HepG2 (cell line): ENCODE measurements around the gene MAN2A1. TPM values are rescaled to one million over a fixed set of nuclear protein-coding genes. Genes with fewer than 3 reads are reported as not detected.

ENCODE experiments used
- AKAP8 ChIP-seq: sonication (generic); formaldehyde crosslinking; IDR thresholded peaks from 2 replicates; pipeline ENCODE4 v1.5.1; 2020; ENCODE audit warnings: mild to moderate bottlenecking, missing genetic modification reagents
- CAMTA2 ChIP-seq: sonication (generic); formaldehyde crosslinking; IDR thresholded peaks from 2 replicates; pipeline ENCODE4 v1.4.0; 2020; ENCODE audit warnings: mild to moderate bottlenecking, missing genetic modification reagents, borderline replicate concordance
- CEBPG ChIP-seq: IDR thresholded peaks from 2 replicates; pipeline ENCODE4 v1.6.1; 2016
- HOXA5 ChIP-seq: sonication (generic); formaldehyde crosslinking; IDR thresholded peaks from 2 replicates; pipeline ENCODE4 v1.4.0; 2020; ENCODE audit warnings: missing genetic modification reagents
- IKZF1 ChIP-seq: fragments of 450-650 bp; IDR thresholded peaks from 2 replicates; pipeline ENCODE4 v1.7.1; 2016
- KLF6 ChIP-seq: IDR thresholded peaks from 2 replicates; pipeline ENCODE4 v1.8.0; 2016; ENCODE audit warnings: missing biosample characterization, missing genetic modification reagents
- KMT2B ChIP-seq: IDR thresholded peaks from 2 replicates; pipeline ENCODE4 v1.6.1; 2016; ENCODE audit warnings: missing genetic modification reagents, missing compliant biosample characterization
- ONECUT2 ChIP-seq: sonication (generic); formaldehyde crosslinking; IDR thresholded peaks from 2 replicates; pipeline ENCODE4 v1.4.0; 2020; ENCODE audit warnings: missing genetic modification reagents
- PRMT3 ChIP-seq: sonication (generic); formaldehyde crosslinking; IDR thresholded peaks from 2 replicates; pipeline ENCODE4 v1.8.1; 2022; ENCODE audit warnings: low read depth, mild to moderate bottlenecking, moderate library complexity, missing genetic modification reagents, borderline replicate concordance
- RBAK ChIP-seq: sonication (generic); formaldehyde crosslinking; IDR thresholded peaks from 2 replicates; pipeline ENCODE4 v1.5.1; 2020; ENCODE audit warnings: mild to moderate bottlenecking, missing genetic modification reagents
- REPIN1 ChIP-seq: sonication (generic); formaldehyde crosslinking; IDR thresholded peaks from 2 replicates; pipeline ENCODE4 v1.8.0; 2022; ENCODE audit warnings: missing genetic modification reagents, low read depth, mild to moderate bottlenecking, borderline replicate concordance
- SKI ChIP-seq: fragments of 450-650 bp; IDR thresholded peaks from one replicate; pipeline ENCODE4 v1.6.1; 2018; ENCODE audit warnings: mild to moderate bottlenecking; ENCODE audit not compliant: partially characterized antibody
- SNAPC2 ChIP-seq: sonication (generic); formaldehyde crosslinking; IDR thresholded peaks from 2 replicates; pipeline ENCODE4 v1.8.1; 2022; ENCODE audit warnings: mild to moderate bottlenecking, missing genetic modification reagents
- SSRP1 ChIP-seq: IDR thresholded peaks from 2 replicates; pipeline ENCODE4 v1.6.1; 2016; ENCODE audit warnings: control low read depth
- ZBTB21 ChIP-seq: sonication (generic); formaldehyde crosslinking; IDR thresholded peaks from 2 replicates; pipeline ENCODE4 v1.4.0; 2020; ENCODE audit warnings: missing genetic modification reagents
- ZBTB42 ChIP-seq: sonication (generic); formaldehyde crosslinking; IDR thresholded peaks from 2 replicates; pipeline ENCODE4 v1.5.0; 2020; ENCODE audit warnings: mild to moderate bottlenecking, missing genetic modification reagents
- ZBTB8A ChIP-seq: sonication (generic); formaldehyde crosslinking; IDR thresholded peaks from 2 replicates; pipeline ENCODE4 v1.4.0; 2020; ENCODE audit warnings: mild to moderate bottlenecking, low read depth, missing genetic modification reagents, borderline replicate concordance
- ZFY ChIP-seq: sonication (generic); formaldehyde crosslinking; IDR thresholded peaks from 2 replicates; pipeline ENCODE4 v1.4.0; 2020; ENCODE audit warnings: missing genetic modification reagents
- ZIK1 ChIP-seq: sonication (generic); formaldehyde crosslinking; IDR thresholded peaks from 2 replicates; pipeline ENCODE4 v1.5.0; 2020; ENCODE audit warnings: mild to moderate bottlenecking, low read depth, missing genetic modification reagents, borderline replicate concordance
- ZNF431 ChIP-seq: sonication (generic); formaldehyde crosslinking; IDR thresholded peaks from 2 replicates; pipeline ENCODE4 v1.9.0; 2022; ENCODE audit warnings: missing genetic modification reagents, low read depth, mild to moderate bottlenecking, borderline replicate concordance
- ZNF746 ChIP-seq: sonication (generic); formaldehyde crosslinking; IDR thresholded peaks from 2 replicates; pipeline ENCODE4 v1.8.0; 2022; ENCODE audit warnings: mild to moderate bottlenecking, missing genetic modification reagents
- ZSCAN20 ChIP-seq: sonication (generic); formaldehyde crosslinking; IDR thresholded peaks from 2 replicates; pipeline ENCODE4 v1.4.0; 2020; ENCODE audit warnings: missing genetic modification reagents, mild to moderate bottlenecking, borderline replicate concordance
- ZSCAN31 ChIP-seq: sonication (generic); formaldehyde crosslinking; IDR thresholded peaks from 2 replicates; pipeline ENCODE4 v1.5.0; 2020; ENCODE audit warnings: low read depth, mild to moderate bottlenecking, missing genetic modification reagents
- polyA plus RNA-seq, 8 experiments: library from polyadenylated mRNA; depleted of rRNA in 3 of 8; stranded (reverse) in 7 of 8; unstranded in 1 of 8; fragments of >200 nt; fragmentation: Illumina TruSeq in 4 of 8; extraction: Trizol in 4 of 8; gene quantifications; 2 replicates each; pipeline versions ENCODE4 v1.2.1 to v1.2.3, GENCODE V29; 2011 to 2016; ENCODE audit warnings: low read depth in 4 of 8, missing spikeins in 1 of 8, mixed read lengths in 1 of 8; ENCODE audit not compliant: insufficient read depth in 1 of 8
- total RNA-seq, 5 experiments: library from RNA; depleted of rRNA; stranded (reverse); fragments of >200 nt; fragmentation: Illumina TruSeq; extraction: Trizol; gene quantifications; 2 replicates each; pipeline ENCODE4 v1.2.3, GENCODE V29; 2016; ENCODE audit warnings: low read depth in 1 of 5
- TF ChIP-seq, protein P1 (sequence below): sonication (generic); formaldehyde crosslinking; IDR thresholded peaks from 2 replicates; pipeline ENCODE4 v1.4.0; 2020; ENCODE audit warnings: missing genetic modification reagents
- TF ChIP-seq, protein P2 (sequence below): sonication (generic); formaldehyde crosslinking; IDR thresholded peaks from 2 replicates; pipeline ENCODE4 v1.4.0; 2020; ENCODE audit warnings: missing genetic modification reagents
- TF ChIP-seq, protein P3 (sequence below): sonication (generic); formaldehyde crosslinking; IDR thresholded peaks from 2 replicates; pipeline ENCODE4 v1.5.0; 2020; ENCODE audit warnings: missing genetic modification reagents

MAN2A1 gene
- total and polyA plus RNA-seq, 2 of the 13 experiments (the other 11 are each of a cell fraction or from before 2014, with no cell fraction given), result 56.2 to 80.5 TPM

DNA sequence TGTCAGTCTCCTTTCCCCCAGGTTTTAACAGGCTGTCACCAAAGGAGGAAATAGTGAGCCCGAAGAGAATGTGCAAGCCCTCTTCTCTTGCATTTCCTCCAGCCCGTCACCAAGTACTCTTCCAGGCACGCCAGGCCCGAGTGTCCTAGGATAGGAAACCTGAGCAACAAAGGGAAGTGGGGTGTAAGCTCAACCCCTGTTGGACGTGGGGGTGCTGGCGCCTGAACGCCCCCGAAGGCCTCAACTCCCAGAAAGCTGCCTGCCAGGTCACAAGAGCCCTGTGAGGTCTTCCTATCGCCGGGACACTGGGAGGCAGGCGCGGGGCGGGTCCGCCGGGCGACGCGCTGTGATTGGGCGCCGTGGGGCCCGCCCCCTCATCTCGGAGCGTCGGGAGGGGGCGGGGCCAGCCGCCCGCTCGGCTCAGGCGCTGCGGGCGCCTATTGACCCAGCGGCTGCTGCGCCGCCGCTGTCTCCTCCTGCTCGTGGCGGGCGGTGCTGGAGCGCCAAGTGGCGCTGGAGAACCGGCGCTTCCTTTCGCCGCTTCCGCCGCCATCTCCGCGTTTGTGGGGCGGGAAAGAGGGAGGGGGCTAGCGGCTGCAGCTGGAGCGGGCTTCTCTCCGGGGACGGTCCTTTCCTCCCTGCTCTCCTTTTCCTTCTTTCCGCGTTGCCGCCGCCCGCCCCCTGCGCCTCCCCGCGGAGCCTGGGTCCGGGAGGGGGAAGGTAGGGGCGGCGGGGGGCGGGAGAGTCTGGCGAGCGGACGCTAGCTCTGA is 572 bp upstream of the MAN2A1 start (continued):
- TF ChIP-seq, protein P1, sequence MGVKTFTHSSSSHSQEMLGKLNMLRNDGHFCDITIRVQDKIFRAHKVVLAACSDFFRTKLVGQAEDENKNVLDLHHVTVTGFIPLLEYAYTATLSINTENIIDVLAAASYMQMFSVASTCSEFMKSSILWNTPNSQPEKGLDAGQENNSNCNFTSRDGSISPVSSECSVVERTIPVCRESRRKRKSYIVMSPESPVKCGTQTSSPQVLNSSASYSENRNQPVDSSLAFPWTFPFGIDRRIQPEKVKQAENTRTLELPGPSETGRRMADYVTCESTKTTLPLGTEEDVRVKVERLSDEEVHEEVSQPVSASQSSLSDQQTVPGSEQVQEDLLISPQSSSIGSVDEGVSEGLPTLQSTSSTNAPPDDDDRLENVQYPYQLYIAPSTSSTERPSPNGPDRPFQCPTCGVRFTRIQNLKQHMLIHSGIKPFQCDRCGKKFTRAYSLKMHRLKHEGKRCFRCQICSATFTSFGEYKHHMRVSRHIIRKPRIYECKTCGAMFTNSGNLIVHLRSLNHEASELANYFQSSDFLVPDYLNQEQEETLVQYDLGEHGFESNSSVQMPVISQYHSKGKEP (CRISPR knock-in tag), result no peak
- TF ChIP-seq KLF6 (CRISPR knock-in tag) (peak; percentile 57; the same call in 1 of the 2 replicates), PRMT3 (CRISPR knock-in tag) (no peak), SKI (peak; percentile 75), RBAK (CRISPR knock-in tag) (no peak), AKAP8 (CRISPR knock-in tag) (no peak), REPIN1 (CRISPR knock-in tag) (no peak), ZIK1 (CRISPR knock-in tag) (peak; percentile 70; the same call in 1 of the 2 replicates), SSRP1 (CRISPR knock-in tag) (no peak), SNAPC2 (CRISPR knock-in tag) (no peak), ZSCAN20 (CRISPR knock-in tag) (peak; percentile 33; the same call in 1 of the 2 replicates), ZBTB8A (CRISPR knock-in tag) (0 out of 2 replicates have a peak, but pooled peaks have one; percentile 49), ZBTB21 (CRISPR knock-in tag) (no peak), KMT2B (CRISPR knock-in tag) (no peak; the same call in 1 of the 2 replicates), HOXA5 (CRISPR knock-in tag) (peak; percentile 73), IKZF1 (no peak), CEBPG (CRISPR knock-in tag) (peak; percentile 3; the same call in 1 of the 2 replicates), ZFY (CRISPR knock-in tag) (peak; percentile 93), CAMTA2 (CRISPR knock-in tag) (no peak), ZNF746 (CRISPR knock-in tag) (peak; percentile 21; the same call in 1 of the 2 replicates), ZSCAN31 (CRISPR knock-in tag) (no peak; the same call in 1 of the 2 replicates), ZBTB42 (CRISPR knock-in tag) (no peak), ZNF431 (CRISPR knock-in tag) (peak; percentile 72; the same call in 1 of the 2 replicates), ONECUT2 (CRISPR knock-in tag) (no peak; the same call in 1 of the 2 replicates)
- TF ChIP-seq, protein P2, sequence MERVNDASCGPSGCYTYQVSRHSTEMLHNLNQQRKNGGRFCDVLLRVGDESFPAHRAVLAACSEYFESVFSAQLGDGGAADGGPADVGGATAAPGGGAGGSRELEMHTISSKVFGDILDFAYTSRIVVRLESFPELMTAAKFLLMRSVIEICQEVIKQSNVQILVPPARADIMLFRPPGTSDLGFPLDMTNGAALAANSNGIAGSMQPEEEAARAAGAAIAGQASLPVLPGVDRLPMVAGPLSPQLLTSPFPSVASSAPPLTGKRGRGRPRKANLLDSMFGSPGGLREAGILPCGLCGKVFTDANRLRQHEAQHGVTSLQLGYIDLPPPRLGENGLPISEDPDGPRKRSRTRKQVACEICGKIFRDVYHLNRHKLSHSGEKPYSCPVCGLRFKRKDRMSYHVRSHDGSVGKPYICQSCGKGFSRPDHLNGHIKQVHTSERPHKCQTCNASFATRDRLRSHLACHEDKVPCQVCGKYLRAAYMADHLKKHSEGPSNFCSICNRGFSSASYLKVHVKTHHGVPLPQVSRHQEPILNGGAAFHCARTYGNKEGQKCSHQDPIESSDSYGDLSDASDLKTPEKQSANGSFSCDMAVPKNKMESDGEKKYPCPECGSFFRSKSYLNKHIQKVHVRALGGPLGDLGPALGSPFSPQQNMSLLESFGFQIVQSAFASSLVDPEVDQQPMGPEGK (CRISPR knock-in tag), result peak; percentile 69; the same call in 1 of the 2 replicates
- TF ChIP-seq, protein P3, sequence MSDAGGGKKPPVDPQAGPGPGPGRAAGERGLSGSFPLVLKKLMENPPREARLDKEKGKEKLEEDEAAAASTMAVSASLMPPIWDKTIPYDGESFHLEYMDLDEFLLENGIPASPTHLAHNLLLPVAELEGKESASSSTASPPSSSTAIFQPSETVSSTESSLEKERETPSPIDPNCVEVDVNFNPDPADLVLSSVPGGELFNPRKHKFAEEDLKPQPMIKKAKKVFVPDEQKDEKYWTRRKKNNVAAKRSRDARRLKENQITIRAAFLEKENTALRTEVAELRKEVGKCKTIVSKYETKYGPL, result no peak
